GM12872 (cell line): Measurements from ENCODE around the gene FILIP1.

Source experiments
- CTCF ChIP-seq: IDR thresholded peaks from 3 replicates; pipeline ENCODE4 v1.5.1; 2011; ENCODE audit warnings: low read depth, mild to moderate bottlenecking, low read length, moderate library complexity; ENCODE audit not compliant: insufficient read depth

Gene FILIP1

GRCh38 chr6:75326557-75327258, 166.9 kb downstream of the FILIP1 start:
- TF ChIP-seq CTCF = no peak

GRCh38 chr6:75318900-75319299, 174.7 kb downstream of the FILIP1 start:
- no peak for TF ChIP-seq CTCF

- TF ChIP-seq CTCF = no peak
These were observed 175.9 kb downstream of the FILIP1 start for GRCh38 chr6:75317503-75318206.

GRCh38 chr6:75315978-75316377, 177.6 kb downstream of the FILIP1 start:
- TF ChIP-seq CTCF = no peak

GRCh38 chr6:75308250-75308988, 185.2 kb downstream of the FILIP1 start:
- no peak for TF ChIP-seq CTCF

GRCh38 chr6:75307364-75308004, 186.1 kb downstream of the FILIP1 start:
- no peak for TF ChIP-seq CTCF

- TF ChIP-seq CTCF = no peak
These were observed 187.5 kb downstream of the FILIP1 start for GRCh38 chr6:75306064-75306463.
